ENCODE data around the gene LRRC1.

DNA sequence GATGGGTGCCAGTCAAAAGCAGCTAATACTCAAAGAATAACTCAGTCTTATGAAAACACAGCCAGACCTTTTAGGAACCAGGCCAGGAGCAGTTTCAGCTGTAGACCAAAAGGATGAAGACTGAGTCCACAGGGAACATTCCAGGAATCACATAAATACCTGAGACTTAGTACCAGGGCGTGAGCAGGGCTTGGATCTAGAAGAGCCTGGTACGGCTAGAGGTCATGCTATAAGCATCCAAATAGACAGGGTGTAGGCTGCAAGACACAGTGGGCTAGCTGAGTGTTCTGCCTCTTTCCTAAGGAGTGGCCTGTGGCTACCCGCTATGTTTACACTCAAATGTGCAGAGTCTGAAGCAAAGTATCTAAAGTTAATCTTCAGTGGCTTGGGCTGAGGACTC lies 29.5 kb upstream of the LRRC1 start:
- TF ChIP-seq, protein P1, sequence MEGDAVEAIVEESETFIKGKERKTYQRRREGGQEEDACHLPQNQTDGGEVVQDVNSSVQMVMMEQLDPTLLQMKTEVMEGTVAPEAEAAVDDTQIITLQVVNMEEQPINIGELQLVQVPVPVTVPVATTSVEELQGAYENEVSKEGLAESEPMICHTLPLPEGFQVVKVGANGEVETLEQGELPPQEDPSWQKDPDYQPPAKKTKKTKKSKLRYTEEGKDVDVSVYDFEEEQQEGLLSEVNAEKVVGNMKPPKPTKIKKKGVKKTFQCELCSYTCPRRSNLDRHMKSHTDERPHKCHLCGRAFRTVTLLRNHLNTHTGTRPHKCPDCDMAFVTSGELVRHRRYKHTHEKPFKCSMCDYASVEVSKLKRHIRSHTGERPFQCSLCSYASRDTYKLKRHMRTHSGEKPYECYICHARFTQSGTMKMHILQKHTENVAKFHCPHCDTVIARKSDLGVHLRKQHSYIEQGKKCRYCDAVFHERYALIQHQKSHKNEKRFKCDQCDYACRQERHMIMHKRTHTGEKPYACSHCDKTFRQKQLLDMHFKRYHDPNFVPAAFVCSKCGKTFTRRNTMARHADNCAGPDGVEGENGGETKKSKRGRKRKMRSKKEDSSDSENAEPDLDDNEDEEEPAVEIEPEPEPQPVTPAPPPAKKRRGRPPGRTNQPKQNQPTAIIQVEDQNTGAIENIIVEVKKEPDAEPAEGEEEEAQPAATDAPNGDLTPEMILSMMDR (conservative IDR thresholded peaks at IDR 0.05; ENCODE audit: low read depth in 2 of 2): no peak
- TF ChIP-seq EZH2 (IDR thresholded peaks at IDR 0.05; ENCODE audit: low read depth, unreplicated experiment) (no peak), NANOG (IDR thresholded peaks at IDR 0.05; ENCODE audit: borderline replicate concordance) (no peak), EZH2phosphoT487 (IDR thresholded peaks at IDR 0.05; ENCODE audit: unreplicated experiment) (no peak)
